ENCODE data around the gene HCFC1.

The HCFC1 gene

GRCh38 chrX:153926552-153926857 is 45.1 kb downstream of the HCFC1 start:
- no peak for TF ChIP-seq CTCF (conservative IDR thresholded peaks at IDR 0.05; ENCODE audit: low read length)
- no peak overlapping the region; the same call in 1 of the 2 replicates for H3K4me3 ChIP-seq (ENCODE audit: low read length)
- no peak for DNase-seq (ENCODE audit: low read depth)

GRCh38 chrX:153925739-153926551 is 45.7 kb downstream of the HCFC1 start, which contains the start of gene ARHGAP4:
ARHGAP4 (minus strand) TSS chrX:153926264; CDS start chrX:153926202, 62 bp downstream.
- DNase-seq (ENCODE audit: low read depth) = no peak
- peak within 1 kb of the TSS; percentile 70 for H3K4me3 ChIP-seq (ENCODE audit: low read length)
- TF ChIP-seq CTCF (conservative IDR thresholded peaks at IDR 0.05; ENCODE audit: low read length) = no peak

GRCh38 chrX:153925387-153925738 is 46.3 kb downstream of the HCFC1 start:
- TF ChIP-seq CTCF (conservative IDR thresholded peaks at IDR 0.05; ENCODE audit: low read length) = no peak
- no peak for DNase-seq (ENCODE audit: low read depth)
- H3K4me3 ChIP-seq (ENCODE audit: low read length) = no peak overlapping the region

GRCh38 chrX:153924149-153924861 is 47.3 kb downstream of the HCFC1 start:
- H3K4me3 ChIP-seq (ENCODE audit: low read length) = no peak overlapping the region
- TF ChIP-seq CTCF (conservative IDR thresholded peaks at IDR 0.05; ENCODE audit: low read length) = no peak; the same call in none of the 2 replicates
- DNase-seq (ENCODE audit: low read depth) = peak; percentile 49

GRCh38 chrX:153922932-153923857 is 48.4 kb downstream of the HCFC1 start:
- TF ChIP-seq CTCF (conservative IDR thresholded peaks at IDR 0.05; ENCODE audit: low read length) = peak; percentile 61
- peak; percentile 46 for DNase-seq (ENCODE audit: low read depth)
- H3K4me3 ChIP-seq (ENCODE audit: low read length) = no peak overlapping the region

- H3K4me3 ChIP-seq (ENCODE audit: low read length) = no peak overlapping the region
- DNase-seq (ENCODE audit: low read depth) = no peak
- no peak for TF ChIP-seq CTCF (conservative IDR thresholded peaks at IDR 0.05; ENCODE audit: low read length)
Measured at GRCh38 chrX:153921511-153922446, 49.8 kb downstream of the HCFC1 start.
